Transverse colon (tissue), 4 donors: ENCODE data around the gene DISC1.

Source experiments
- CTCF ChIP-seq, 5 experiments: fragments of 200-600 bp in 3 of 5; fragments of 450-650 bp in 2 of 5; sonication (generic) in 3 of 5; IDR thresholded peaks; 1 replicate in 2 of 5; 2 replicates in 3 of 5; pipeline ENCODE4 v1.5.1; 2016 to 2017; ENCODE audit warnings: antibody characterized with exemption in 5 of 5, inconsistent platforms in 3 of 5, mild to moderate bottlenecking in 2 of 5, moderate library complexity in 1 of 5
- EP300 ChIP-seq: sonication (generic); formaldehyde crosslinking; IDR thresholded peaks from one replicate; pipeline ENCODE4 v1.6.1; 2017; ENCODE audit warnings: antibody characterized with exemption, low read depth
- POLR2AphosphoS5 ChIP-seq, 3 donors: sonication (generic); formaldehyde crosslinking; IDR thresholded peaks; one replicate each; pipeline ENCODE4 v1.6.1; 2016; ENCODE audit warnings: antibody characterized with exemption in 3 of 3

GRCh38 chr1:231674575-231674974 lies 48.0 kb downstream of the DISC1 start:
- no peak for TF ChIP-seq CTCF (IDR thresholded peaks at IDR 0.05)
- TF ChIP-seq EP300, result no peak
- TF ChIP-seq POLR2AphosphoS5 (IDR thresholded peaks at IDR 0.05), result no peak
